Measurements from ENCODE around the gene UBQLN1. TPM values are rescaled to one million over a fixed set of nuclear protein-coding genes. Genes with fewer than 3 reads are reported as not detected.

The UBQLN1 gene
- total and polyA plus RNA-seq, 9 of the 15 experiments (the other 6 are each of a cell fraction or from before 2014, with no cell fraction given), result 7.5 to 120 (median 52.8) TPM

GRCh38 chr9:83646500-83647239 lies 61.1 kb downstream of the UBQLN1 start:
- Histone ChIP-seq H2AFZ (ENCODE audit: low read depth, low read length) (no peak overlapping the region), H3K36me3 (ENCODE audit: control insufficient read depth, insufficient read depth, low read length) (peaks cover 33% of the 10 kb centered on the region; the same call in 2 of the 3 replicates), H3K27me3 (ENCODE audit: control insufficient read depth in 2 of 2, insufficient read depth in 2 of 2, low read length in 2 of 2) (no peaks in the 10 kb centered on the region), H3K4me2 (ENCODE audit: insufficient read depth, low read length) (no peak overlapping the region), H3K9ac (ENCODE audit: insufficient read depth in 1 of 2, low read depth in 2 of 2, low read length in 2 of 2) (no peak overlapping the region), H3K27ac (ENCODE audit: extremely low read depth, low read depth, low read length) (no peak overlapping the region), H3K79me2 (ENCODE audit: control insufficient read depth, insufficient read depth, low read length) (no peaks in the 10 kb centered on the region), H3K9me1 (ENCODE audit: control insufficient read depth, insufficient read depth, low read length) (no peaks in the 10 kb centered on the region), H3K4me3 (no peak overlapping the region), H3K9me3 (replicated peaks; ENCODE audit: control insufficient read depth, insufficient read depth, low read depth, low read length) (no peaks in the 10 kb centered on the region), H4K20me1 (replicated peaks; ENCODE audit: control insufficient read depth, insufficient read depth, low read length) (no peaks in the 10 kb centered on the region), H3K4me1 (replicated peaks in 1 of 2; ENCODE audit: control insufficient read depth in 2 of 2, insufficient read depth in 2 of 2, low read length in 2 of 2) (peaks cover 0 to 4% of the 10 kb centered on the region in 2 experiments; a peak in 2 of 5 replicates)
- no TSS peak for BruUV-seq (replicated peaks)
- no peak for FAIRE-seq
- ChIA-PET POLR2A (no interaction called here), CTCF (ENCODE audit: low intra/inter-chr PET ratio) (no interaction called here)
- no peak for DNase-seq (ENCODE audit: extremely low read depth in 1 of 4, low spot score in 3 of 4)
- intact Hi-C loops (cut with micrococcal nuclease), result no loop called here
- in situ Hi-C loops (cut with MboI), result no loop called here
- WGBS (ENCODE audit: insufficient coverage, low coverage, missing lambda C conversion rate), result 88% methylated on average over 7 of the region's 8 CpGs
- no peak for ATAC-seq
- TF ChIP-seq SMARCE1 (IDR thresholded peaks at IDR 0.05) (no peak), KLF16 (IDR thresholded peaks at IDR 0.05) (no peak), PBX2 (CRISPR knock-in tag; IDR thresholded peaks at IDR 0.05; ENCODE audit: low read depth) (no peak), PBX2 (tag; conservative IDR thresholded peaks at IDR 0.05; ENCODE audit: low read depth) (no peak), CHD1 (IDR thresholded peaks at IDR 0.05; ENCODE audit: low read length) (no peak), SMARCA4 (IDR thresholded peaks at IDR 0.05) (no peak), POLR2AphosphoS2 (IDR thresholded peaks at IDR 0.05; ENCODE audit: low read length) (no peak), MTF1 (CRISPR knock-in tag; IDR thresholded peaks at IDR 0.05; ENCODE audit: borderline replicate concordance) (no peak), JUNB (CRISPR knock-in tag; conservative IDR thresholded peaks at IDR 0.05) (no peak), SP1 (CRISPR knock-in tag; IDR thresholded peaks at IDR 0.05) (no peak), GATAD2B (IDR thresholded peaks at IDR 0.05; ENCODE audit: borderline replicate concordance) (no peak), E2F1 (CRISPR knock-in tag; IDR thresholded peaks at IDR 0.05) (no peak), PHB2 (IDR thresholded peaks at IDR 0.05; ENCODE audit: low read depth) (no peak), POLR2G (IDR thresholded peaks at IDR 0.05; ENCODE audit: low read depth, low read length) (no peak)
- TF ChIP-seq, protein P1, sequence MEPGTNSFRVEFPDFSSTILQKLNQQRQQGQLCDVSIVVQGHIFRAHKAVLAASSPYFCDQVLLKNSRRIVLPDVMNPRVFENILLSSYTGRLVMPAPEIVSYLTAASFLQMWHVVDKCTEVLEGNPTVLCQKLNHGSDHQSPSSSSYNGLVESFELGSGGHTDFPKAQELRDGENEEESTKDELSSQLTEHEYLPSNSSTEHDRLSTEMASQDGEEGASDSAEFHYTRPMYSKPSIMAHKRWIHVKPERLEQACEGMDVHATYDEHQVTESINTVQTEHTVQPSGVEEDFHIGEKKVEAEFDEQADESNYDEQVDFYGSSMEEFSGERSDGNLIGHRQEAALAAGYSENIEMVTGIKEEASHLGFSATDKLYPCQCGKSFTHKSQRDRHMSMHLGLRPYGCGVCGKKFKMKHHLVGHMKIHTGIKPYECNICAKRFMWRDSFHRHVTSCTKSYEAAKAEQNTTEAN (CRISPR knock-in tag; IDR thresholded peaks at IDR 0.05), result no peak
- TF ChIP-seq, protein P2, sequence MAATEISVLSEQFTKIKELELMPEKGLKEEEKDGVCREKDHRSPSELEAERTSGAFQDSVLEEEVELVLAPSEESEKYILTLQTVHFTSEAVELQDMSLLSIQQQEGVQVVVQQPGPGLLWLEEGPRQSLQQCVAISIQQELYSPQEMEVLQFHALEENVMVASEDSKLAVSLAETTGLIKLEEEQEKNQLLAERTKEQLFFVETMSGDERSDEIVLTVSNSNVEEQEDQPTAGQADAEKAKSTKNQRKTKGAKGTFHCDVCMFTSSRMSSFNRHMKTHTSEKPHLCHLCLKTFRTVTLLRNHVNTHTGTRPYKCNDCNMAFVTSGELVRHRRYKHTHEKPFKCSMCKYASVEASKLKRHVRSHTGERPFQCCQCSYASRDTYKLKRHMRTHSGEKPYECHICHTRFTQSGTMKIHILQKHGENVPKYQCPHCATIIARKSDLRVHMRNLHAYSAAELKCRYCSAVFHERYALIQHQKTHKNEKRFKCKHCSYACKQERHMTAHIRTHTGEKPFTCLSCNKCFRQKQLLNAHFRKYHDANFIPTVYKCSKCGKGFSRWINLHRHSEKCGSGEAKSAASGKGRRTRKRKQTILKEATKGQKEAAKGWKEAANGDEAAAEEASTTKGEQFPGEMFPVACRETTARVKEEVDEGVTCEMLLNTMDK (IDR thresholded peaks at IDR 0.05; ENCODE audit: borderline replicate concordance, insufficient read depth, low read depth, low read length, poor library complexity, severe bottlenecking), result no peak

All from K562 (cell line).